GM18508 (cell line): ENCODE results near the gene KRT2.
"Not testable (repeated sequence)": the region's sequence is repeated elsewhere in the genome, so short reads cannot be mapped to it uniquely, and the experiment has no call there.

Source experiments
- ATAC-seq: cut with Tn5 transposase; IDR thresholded peaks from one replicate; pipeline ENCODE4 v1.9.1; 2021; ENCODE audit warnings: moderate number of reproducible peaks; ENCODE audit not compliant: insufficient read depth, unreplicated experiment

Gene KRT2

GRCh38 chr12:52686063-52686462, 34.1 kb upstream of the KRT2 start:
- no peak for ATAC-seq

GRCh38 chr12:52685406-52685890, 33.4 kb upstream of the KRT2 start:
- no peak for ATAC-seq

GRCh38 chr12:52684431-52684830, 32.4 kb upstream of the KRT2 start:
- no peak for ATAC-seq

- no peak for ATAC-seq
Measured at GRCh38 chr12:52683575-52684300, 31.7 kb upstream of the KRT2 start.

- ATAC-seq, result no peak
Measured at GRCh38 chr12:52682938-52683574, 31.0 kb upstream of the KRT2 start.

GRCh38 chr12:52682381-52682660, 30.3 kb upstream of the KRT2 start:
- ATAC-seq, result no peak

- no peak for ATAC-seq
Measured at GRCh38 chr12:52681526-52682380, 29.7 kb upstream of the KRT2 start.

- ATAC-seq, result no peak
Measured at GRCh38 chr12:52680363-52680762, 28.4 kb upstream of the KRT2 start, which contains the start of gene KRT1. TSS of gene KRT1 (minus strand) at chr12:52680407. CDS start at chr12:52680348, 59 bp downstream.

GRCh38 chr12:52679875-52680274, 27.9 kb upstream of the KRT2 start:
- ATAC-seq, result no peak

- no peak for ATAC-seq
Measured at GRCh38 chr12:52677671-52678070, 25.7 kb upstream of the KRT2 start.

GRCh38 chr12:52677126-52677525, 25.1 kb upstream of the KRT2 start:
- no peak for ATAC-seq

GRCh38 chr12:52676163-52676562, 24.2 kb upstream of the KRT2 start:
- ATAC-seq, result no peak

- ATAC-seq, result no peak
Measured at GRCh38 chr12:52675301-52675701, 23.3 kb upstream of the KRT2 start.

- ATAC-seq, result no peak
Measured at GRCh38 chr12:52674433-52674775, 22.4 kb upstream of the KRT2 start.

- ATAC-seq, result no peak
Measured at GRCh38 chr12:52673713-52674432, 21.9 kb upstream of the KRT2 start.

- ATAC-seq, result no peak
Measured at GRCh38 chr12:52673217-52673616, 21.2 kb upstream of the KRT2 start.

GRCh38 chr12:52672321-52672933, 20.4 kb upstream of the KRT2 start:
- ATAC-seq, result no peak

- ATAC-seq, result no peak
Measured at GRCh38 chr12:52670961-52671360, 18.9 kb upstream of the KRT2 start.

- ATAC-seq, result no peak
Measured at GRCh38 chr12:52670506-52670905, 18.5 kb upstream of the KRT2 start.

GRCh38 chr12:52669941-52670340, 17.9 kb upstream of the KRT2 start:
- ATAC-seq, result not testable (repeated sequence)
